HG03457 (cell line): ENCODE measurements around the gene DNM1L.
"Not testable (repeated sequence)": the region's sequence is repeated elsewhere in the genome, so short reads cannot be mapped to it uniquely, and the experiment has no call there.

ENCODE experiments used
- ATAC-seq: cut with Tn5 transposase; IDR thresholded peaks from one replicate; pipeline ENCODE4 v1.9.1; 2021; ENCODE audit warnings: moderate number of reproducible peaks; ENCODE audit not compliant: unreplicated experiment

DNM1L gene

GRCh38 chr12:32695787-32696186 is 16.7 kb downstream of the DNM1L start:
- no peak for ATAC-seq

- no peak for ATAC-seq
Measured at GRCh38 chr12:32697445-32697844, 18.3 kb downstream of the DNM1L start.

GRCh38 chr12:32698285-32698684 is 19.2 kb downstream of the DNM1L start:
- ATAC-seq = no peak

- ATAC-seq = not testable (repeated sequence)
Measured at GRCh38 chr12:32699437-32699836, 20.3 kb downstream of the DNM1L start.

GRCh38 chr12:32702473-32702872 is 23.4 kb downstream of the DNM1L start:
- no peak for ATAC-seq

- ATAC-seq = no peak
Measured at GRCh38 chr12:32702946-32703345, 23.8 kb downstream of the DNM1L start.

- no peak for ATAC-seq
Measured at GRCh38 chr12:32705783-32706182, 26.7 kb downstream of the DNM1L start.

GRCh38 chr12:32706335-32707024 is 27.4 kb downstream of the DNM1L start:
- no peak for ATAC-seq

- no peak for ATAC-seq
Measured at GRCh38 chr12:32708926-32709325, 29.8 kb downstream of the DNM1L start.

- no peak for ATAC-seq
Measured at GRCh38 chr12:32714772-32715171, 35.7 kb downstream of the DNM1L start.

GRCh38 chr12:32718926-32719325 is 39.8 kb downstream of the DNM1L start:
- no peak for ATAC-seq

GRCh38 chr12:32725308-32725707 is 46.2 kb downstream of the DNM1L start:
- ATAC-seq = not testable (repeated sequence)

- no peak for ATAC-seq
Measured at GRCh38 chr12:32726286-32726685, 47.2 kb downstream of the DNM1L start.

- no peak for ATAC-seq
Measured at GRCh38 chr12:32727237-32727636, 48.1 kb downstream of the DNM1L start.

GRCh38 chr12:32734952-32735351 is 55.9 kb downstream of the DNM1L start:
- no peak for ATAC-seq

GRCh38 chr12:32736445-32736844 is 57.3 kb downstream of the DNM1L start:
- ATAC-seq = no peak

- no peak for ATAC-seq
Measured at GRCh38 chr12:32737715-32738114, 58.6 kb downstream of the DNM1L start.

GRCh38 chr12:32739279-32739678 is 60.2 kb downstream of the DNM1L start:
- no peak for ATAC-seq

- ATAC-seq = no peak
Measured at GRCh38 chr12:32742133-32742532, 63.0 kb downstream of the DNM1L start.

GRCh38 chr12:32743264-32743663 is 64.2 kb downstream of the DNM1L start:
- no peak for ATAC-seq

GRCh38 chr12:32753605-32754004 is 74.5 kb downstream of the DNM1L start:
- no peak for ATAC-seq

GRCh38 chr12:32754111-32754510 is 75.0 kb downstream of the DNM1L start:
- ATAC-seq = no peak

GRCh38 chr12:32755051-32755653 is 76.1 kb downstream of the DNM1L start:
- peak; percentile 59 for ATAC-seq
